ENCODE results near the gene TMEM184C.

- TF ChIP-seq CTCF (IDR thresholded peaks at IDR 0.05) (no peak), POLR2A (IDR thresholded peaks at IDR 0.05) (no peak), POLR2AphosphoS5 (IDR thresholded peaks at IDR 0.05) (no peak)
Observed at GRCh38 chr4:147639388-147639787, 22.2 kb downstream of the TMEM184C start.
